Endothelial cell of umbilical vein (primary cell): ENCODE measurements around the gene SEPTIN7. TPM values are rescaled to one million over a fixed set of nuclear protein-coding genes. Genes with fewer than 3 reads are reported as not detected.

ENCODE experiments used
- BruUV-seq: library from RNA; stranded (reverse); fragments of 400-500 nt; replicated peaks from 2 replicates; lab custom pipeline; 2021; lab: Mats Ljungman, UMichigan
- CTCF ChIA-PET: fragments of 300-600, 350-600 bp; sonication (Branson Sonifier 250); formaldehyde crosslinking; loops from one replicate; lab custom pipeline; 2021; ENCODE audit warnings: antibody characterized with exemption, inconsistent platforms; lab: Charles Lee
- POLR2A ChIA-PET: fragments of 300-600, 350-600 bp; sonication (Branson Sonifier 250); formaldehyde crosslinking; loops from one replicate; lab custom pipeline; 2021; ENCODE audit warnings: antibody characterized with exemption, inconsistent platforms; lab: Charles Lee
- DNase-seq: peaks from one replicate; pipeline ENCODE4 v3.0.0-alpha.2; 2011; ENCODE audit warnings: low read depth, low spot score
- FAIRE-seq: peaks from 2 replicates; lab custom pipeline; 2011; peaks lifted over from hg19 to GRCh38; lab: Jason Lieb, UNC
- H2AFZ ChIP-seq: 2 replicates; pipeline ENCODE4 v1.6.0; 2012; ENCODE audit warnings: low read depth, low read length, control low read depth, inconsistent platforms
- H3K27ac ChIP-seq: 2 replicates; pipeline ENCODE4 v1.5.1; 2011; ENCODE audit warnings: low read depth, mild to moderate bottlenecking, control low read depth, low read length, moderate library complexity; ENCODE audit not compliant: insufficient read depth
- H3K27me3 ChIP-seq, 2 experiments: 2 replicates each; pipeline versions ENCODE4 v1.6.0 to v1.6.1; 2011; ENCODE audit warnings: low read length in 2 of 2, mixed read lengths in 1 of 2; ENCODE audit not compliant: control insufficient read depth in 2 of 2, insufficient read depth in 2 of 2
- H3K36me3 ChIP-seq, 2 experiments: 2 replicates in 1 of 2; 3 replicates in 1 of 2; pipeline ENCODE4 v1.5.1; 2011; ENCODE audit warnings: low read length in 2 of 2, mild to moderate bottlenecking in 1 of 2, moderate library complexity in 1 of 2; ENCODE audit not compliant: control insufficient read depth in 2 of 2, insufficient read depth in 2 of 2; ENCODE audit errors: extremely low read depth in 1 of 2
- H3K4me1 ChIP-seq: 3 replicates; pipeline ENCODE4 v1.5.1; 2011; ENCODE audit warnings: mild to moderate bottlenecking, low read length; ENCODE audit not compliant: control insufficient read depth, insufficient read depth; ENCODE audit errors: extremely low read depth
- H3K4me2 ChIP-seq: 2 replicates; pipeline ENCODE4 v1.6.1; 2011; ENCODE audit warnings: low read length, control low read depth, mixed read lengths; ENCODE audit not compliant: insufficient read depth
- H3K4me3 ChIP-seq, 3 experiments: fragments of 200-600 bp in 1 of 3; sonication (generic), shearing (Covaris generic) in 1 of 3; replicated peaks in 1 of 3; 2 replicates each; pipeline ENCODE4 v1.5.1; 2011 to 2016; ENCODE audit warnings: control low read depth in 3 of 3, low read length in 3 of 3, mild to moderate bottlenecking in 2 of 3, inconsistent platforms in 1 of 3, low read depth in 1 of 3, moderate library complexity in 1 of 3; ENCODE audit not compliant: insufficient read depth in 1 of 3
- H3K79me2 ChIP-seq: 2 replicates; pipeline ENCODE4 v1.6.0; 2012; ENCODE audit warnings: low read length, inconsistent platforms; ENCODE audit not compliant: control insufficient read depth, insufficient read depth
- H3K9ac ChIP-seq: replicated peaks from 2 replicates; pipeline ENCODE3; 2011; ENCODE audit warnings: low read length, control low read depth; ENCODE audit not compliant: insufficient read depth; ENCODE audit errors: extremely low read depth
- H3K9me1 ChIP-seq: replicated peaks from 3 replicates; pipeline ENCODE4 v1.6.0; 2011; ENCODE audit warnings: mild to moderate bottlenecking, low read length; ENCODE audit not compliant: control insufficient read depth, insufficient read depth; ENCODE audit errors: extremely low read depth
- H3K9me3 ChIP-seq: replicated peaks from 2 replicates; pipeline ENCODE4 v1.5.1; 2012; ENCODE audit warnings: low read length, inconsistent platforms; ENCODE audit not compliant: control insufficient read depth, insufficient read depth
- H4K20me1 ChIP-seq: replicated peaks from 2 replicates; pipeline ENCODE3; 2011; ENCODE audit warnings: mild to moderate bottlenecking, low read length; ENCODE audit not compliant: control insufficient read depth, insufficient read depth; ENCODE audit errors: extremely low read depth
- CTCF ChIP-seq, 2 donors: IDR thresholded peaks; 1 replicate in 1 of 2; 2 replicates in 1 of 2; pipeline ENCODE4 v1.5.1; 2011; ENCODE audit warnings: low read length in 2 of 2, mild to moderate bottlenecking in 2 of 2, moderate library complexity in 2 of 2, control low read depth in 1 of 2, inconsistent platforms in 1 of 2, low read depth in 1 of 2; ENCODE audit not compliant: insufficient read depth in 1 of 2; ENCODE audit errors: extremely low read depth in 1 of 2
- EZH2 ChIP-seq: IDR thresholded peaks from 2 replicates; pipeline ENCODE4 v1.6.1; 2012; ENCODE audit warnings: borderline replicate concordance, low read depth, mild to moderate bottlenecking, moderate library complexity, low read length, inconsistent platforms; ENCODE audit not compliant: severe bottlenecking
- FOS ChIP-seq: IDR thresholded peaks from 2 replicates; pipeline ENCODE4 v1.6.1; 2011; ENCODE audit warnings: mild to moderate bottlenecking, low read length, moderate library complexity, borderline replicate concordance; ENCODE audit not compliant: insufficient read depth
- JUN ChIP-seq: IDR thresholded peaks from 2 replicates; pipeline ENCODE4 v1.6.1; 2011; ENCODE audit warnings: borderline replicate concordance, low read depth; ENCODE audit not compliant: insufficient read length, insufficient read depth
- MYC ChIP-seq: IDR thresholded peaks from one replicate; pipeline ENCODE4 v1.6.1; 2011; ENCODE audit warnings: mild to moderate bottlenecking, low read depth, low read length
- POLR2AphosphoS5 ChIP-seq: IDR thresholded peaks from 2 replicates; pipeline ENCODE4 v1.6.1; 2012; ENCODE audit warnings: low read depth, mild to moderate bottlenecking, control low read depth, low read length, moderate library complexity; ENCODE audit not compliant: insufficient read depth
- dilution Hi-C: fragments of 300-500 bp; cut with MboI; formaldehyde crosslinking; loops from one replicate; pipeline ENCODE4 v1.15.0; 2019; ENCODE audit warnings: low sequenced_read_pairs; ENCODE audit not compliant: extremely low pct_ligation_motif_present
- intact Hi-C: fragments of 100-400 bp; cut with micrococcal nuclease; formaldehyde crosslinking; loops from one replicate; pipeline ENCODE4 v1.10.0; 2022
- polyA plus RNA-seq, 4 experiments: library from polyadenylated mRNA; depleted of rRNA in 3 of 4; stranded (reverse) in 3 of 4; unstranded in 1 of 4; fragments of >200 nt; gene quantifications; 2 replicates each; pipeline versions ENCODE4 v1.2.1 to v1.2.3, GENCODE V29; 2011 to 2012; ENCODE audit warnings: missing spikeins in 1 of 4
- total RNA-seq: library from RNA; stranded (reverse); gene quantifications from 2 replicates; pipeline ENCODE4 v1.2.3, GENCODE V29; 2021
- TF ChIP-seq, protein P1 (sequence below): IDR thresholded peaks from 2 replicates; pipeline ENCODE4 v1.6.1; 2011; ENCODE audit not compliant: insufficient read depth, insufficient read length

SEPTIN7 gene
- total and polyA plus RNA-seq, 2 donors (not counting 3 experiments of a cell fraction or from before 2014, with no cell fraction given): 73.6 to 228 TPM

DNA sequence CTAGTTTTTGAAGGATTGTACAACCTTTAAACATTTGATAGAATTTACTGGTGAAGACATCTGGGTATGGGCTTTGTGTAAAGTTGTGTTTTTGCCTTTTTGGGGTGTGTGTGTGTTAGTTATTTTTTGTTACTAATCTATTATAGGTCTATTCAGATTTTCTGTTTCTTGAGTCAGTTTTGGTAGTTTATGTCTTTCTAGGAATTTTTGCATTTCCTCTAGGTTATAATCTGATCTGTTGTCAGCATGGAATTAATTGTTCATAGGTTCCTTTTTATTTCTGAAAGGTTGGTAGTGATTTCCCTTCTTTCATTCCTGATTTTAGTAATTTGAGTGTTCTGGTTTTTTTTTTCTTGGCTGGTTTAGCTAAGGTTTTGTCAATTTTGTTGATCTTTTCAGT is 17.7 kb downstream of the SEPTIN7 start:
- H3K79me2 ChIP-seq: peaks cover 100% of the 10 kb centered on the region
- POLR2A ChIA-PET: no interaction called here
- no peak for DNase-seq
- intact Hi-C loops: no loop called here
- no peaks in the 10 kb centered on the region for H3K9me3 ChIP-seq
- no peak overlapping the region for H3K27ac ChIP-seq
- H3K4me1 ChIP-seq: no peaks in the 10 kb centered on the region
- no peak for FAIRE-seq
- CTCF ChIA-PET: no interaction called here
- TF ChIP-seq EZH2 (no peak), JUN (no peak), POLR2AphosphoS5 (no peak), CTCF (IDR thresholded peaks at IDR 0.05; ENCODE audit: extremely low read depth in 1 of 2, insufficient read depth in 1 of 2, low read depth in 1 of 2, low read length in 2 of 2) (no peak), FOS (no peak), MYC (no peak)
- TF ChIP-seq, protein P1, sequence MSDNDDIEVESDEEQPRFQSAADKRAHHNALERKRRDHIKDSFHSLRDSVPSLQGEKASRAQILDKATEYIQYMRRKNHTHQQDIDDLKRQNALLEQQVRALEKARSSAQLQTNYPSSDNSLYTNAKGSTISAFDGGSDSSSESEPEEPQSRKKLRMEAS: no peak
- BruUV-seq: no TSS peak
- dilution Hi-C loops: no loop called here
- H3K27me3 ChIP-seq: no peaks in the 10 kb centered on the region
- no peak overlapping the region for H3K9ac ChIP-seq
- no peaks in the 10 kb centered on the region for H3K9me1 ChIP-seq
- H3K36me3 ChIP-seq: no peaks in the 10 kb centered on the region
- H3K4me3 ChIP-seq: no peak overlapping the region
- peaks cover 30% of the 10 kb centered on the region for H4K20me1 ChIP-seq
- no peak overlapping the region for H3K4me2 ChIP-seq
- no peak overlapping the region for H2AFZ ChIP-seq
